Peyer's patch (tissue), 4 donors: Measurements from ENCODE around the gene MYLK. TPM values are rescaled to one million over a fixed set of nuclear protein-coding genes. Genes with fewer than 3 reads are reported as not detected.

Experiments
- DNase-seq, 3 donors: peaks; one replicate each; pipeline ENCODE4 v3.0.0-alpha.2; 2017 to 2019
- H3K27ac ChIP-seq, 4 donors: fragments of 200-600 bp; sonication (generic); one replicate each; pipeline ENCODE4 v1.5.1; 2016 to 2019
- H3K27me3 ChIP-seq, 2 donors: fragments of 200-600 bp; sonication (generic); one replicate each; pipeline ENCODE4 v1.5.1; 2019
- H3K36me3 ChIP-seq, 3 donors: fragments of 200-600 bp; sonication (generic); one replicate each; pipeline ENCODE4 v1.5.1; 2016 to 2019
- H3K4me1 ChIP-seq, 4 donors: fragments of 200-600 bp; sonication (generic); one replicate each; pipeline ENCODE4 v1.5.1; 2016 to 2019
- H3K4me3 ChIP-seq, 4 donors: fragments of 200-600 bp; sonication (generic); 1 replicate in 3 of 4; 2 replicates in 1 of 4; pipeline ENCODE4 v1.5.1; 2016 to 2019; ENCODE audit warnings: mild to moderate bottlenecking in 1 of 4
- H3K9me3 ChIP-seq, 4 donors: fragments of 200-600 bp; sonication (generic); one replicate each; pipeline ENCODE4 v1.5.1; 2016 to 2019; ENCODE audit warnings: mild to moderate bottlenecking in 1 of 4
- POLR2A ChIP-seq, 2 donors: fragments of 450-650 bp; IDR thresholded peaks; one replicate each; pipeline ENCODE4 v1.5.1; 2017; ENCODE audit warnings: antibody characterized with exemption in 2 of 2, mild to moderate bottlenecking in 2 of 2, moderate library complexity in 2 of 2
- total RNA-seq, 4 donors: library from RNA; depleted of rRNA; stranded (reverse); fragments of >200 nt; gene quantifications; one replicate each; pipeline ENCODE4 v1.1.0, GENCODE V29; 2016
- TF ChIP-seq, protein P1 (sequence below), 6 experiments: fragments of 450-650 bp in 4 of 6; fragments of 200-600 bp in 2 of 6; sonication (generic) in 1 of 6; IDR thresholded peaks; one replicate each; pipeline ENCODE4 v1.5.1; 2017 to 2019; ENCODE audit warnings: antibody characterized with exemption in 6 of 6, mild to moderate bottlenecking in 3 of 6, moderate library complexity in 1 of 6

The MYLK gene
- total RNA-seq, 4 donors from 2014 or later: 81.3 to 117 (median 94.1) TPM

DNA sequence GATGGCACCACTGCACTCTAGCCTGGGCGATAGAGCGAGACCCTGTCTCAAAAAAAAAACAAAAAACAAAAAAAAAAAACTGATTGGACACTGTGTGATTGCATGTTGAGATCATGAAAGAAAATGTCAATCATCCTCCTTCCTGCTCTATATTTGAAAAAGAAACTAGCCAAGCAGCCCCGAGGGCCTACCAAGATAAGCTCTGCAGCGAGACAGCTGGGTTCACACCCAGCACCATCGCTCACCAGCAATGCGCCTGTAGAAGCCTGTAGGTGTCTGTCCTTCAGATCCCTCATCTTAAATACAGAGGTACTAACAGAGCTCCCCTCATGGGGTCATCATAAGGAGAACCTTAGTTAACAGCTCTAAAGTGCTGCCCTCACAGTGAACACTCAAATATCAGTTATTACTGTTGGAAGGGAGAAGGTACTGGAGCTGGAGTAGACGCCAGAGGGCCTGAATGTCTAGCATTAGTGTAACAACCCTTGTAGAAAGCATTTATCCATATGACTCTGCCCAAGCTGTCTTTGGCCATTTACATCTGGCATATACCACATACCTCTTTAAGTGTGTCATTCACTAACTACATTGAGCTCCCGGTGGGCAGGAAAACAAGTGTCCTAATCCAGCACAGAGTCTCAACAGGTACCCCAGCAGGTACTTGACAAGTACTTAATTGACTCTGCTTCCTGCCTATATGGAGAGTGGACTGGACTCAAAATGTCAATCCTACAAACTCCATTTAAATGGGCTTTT, 22.9 kb downstream of the MYLK start:
- H3K27ac ChIP-seq: no peak overlapping the region
- DNase-seq: no peak
- no peaks in the 10 kb centered on the region for H3K36me3 ChIP-seq
- no peaks in the 10 kb centered on the region for H3K27me3 ChIP-seq
- no peaks in the 10 kb centered on the region for H3K4me1 ChIP-seq
- H3K4me3 ChIP-seq: no peak overlapping the region
- TF ChIP-seq POLR2A (IDR thresholded peaks at IDR 0.05): no peak
- TF ChIP-seq, protein P1, sequence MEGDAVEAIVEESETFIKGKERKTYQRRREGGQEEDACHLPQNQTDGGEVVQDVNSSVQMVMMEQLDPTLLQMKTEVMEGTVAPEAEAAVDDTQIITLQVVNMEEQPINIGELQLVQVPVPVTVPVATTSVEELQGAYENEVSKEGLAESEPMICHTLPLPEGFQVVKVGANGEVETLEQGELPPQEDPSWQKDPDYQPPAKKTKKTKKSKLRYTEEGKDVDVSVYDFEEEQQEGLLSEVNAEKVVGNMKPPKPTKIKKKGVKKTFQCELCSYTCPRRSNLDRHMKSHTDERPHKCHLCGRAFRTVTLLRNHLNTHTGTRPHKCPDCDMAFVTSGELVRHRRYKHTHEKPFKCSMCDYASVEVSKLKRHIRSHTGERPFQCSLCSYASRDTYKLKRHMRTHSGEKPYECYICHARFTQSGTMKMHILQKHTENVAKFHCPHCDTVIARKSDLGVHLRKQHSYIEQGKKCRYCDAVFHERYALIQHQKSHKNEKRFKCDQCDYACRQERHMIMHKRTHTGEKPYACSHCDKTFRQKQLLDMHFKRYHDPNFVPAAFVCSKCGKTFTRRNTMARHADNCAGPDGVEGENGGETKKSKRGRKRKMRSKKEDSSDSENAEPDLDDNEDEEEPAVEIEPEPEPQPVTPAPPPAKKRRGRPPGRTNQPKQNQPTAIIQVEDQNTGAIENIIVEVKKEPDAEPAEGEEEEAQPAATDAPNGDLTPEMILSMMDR (IDR thresholded peaks at IDR 0.05): no peak
- H3K9me3 ChIP-seq: no peaks in the 10 kb centered on the region

GRCh38 chr3:123859177-123859576, 25.0 kb downstream of the MYLK start:
- TF ChIP-seq POLR2A (IDR thresholded peaks at IDR 0.05): no peak
- TF ChIP-seq, protein P1 (IDR thresholded peaks at IDR 0.05): no peak
- no peak overlapping the region for H3K4me3 ChIP-seq
- H3K9me3 ChIP-seq: no peaks in the 10 kb centered on the region
- H3K4me1 ChIP-seq: no peaks in the 10 kb centered on the region
- no peak overlapping the region for H3K27ac ChIP-seq
- H3K36me3 ChIP-seq: no peaks in the 10 kb centered on the region
- H3K27me3 ChIP-seq: no peaks in the 10 kb centered on the region
- DNase-seq: no peak

DNA sequence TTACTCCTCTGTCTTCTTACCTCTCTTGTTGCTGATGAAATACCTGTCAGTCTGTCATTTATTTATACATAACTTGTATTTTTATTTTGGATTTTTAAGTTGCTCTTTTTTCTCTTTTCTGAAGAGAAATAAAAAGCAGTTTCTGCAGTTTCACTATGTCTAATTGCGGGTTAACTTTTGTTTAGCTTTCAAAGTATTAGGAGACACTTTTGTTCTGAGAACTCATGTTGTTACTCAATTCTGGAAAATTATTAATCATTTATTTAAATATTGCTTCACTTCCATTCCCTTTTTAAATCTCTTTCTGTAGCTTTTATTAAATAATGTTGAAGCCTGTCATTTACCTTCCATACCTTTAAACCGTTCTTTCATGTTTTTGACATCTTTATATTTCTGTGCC, 29.2 kb downstream of the MYLK start:
- TF ChIP-seq POLR2A (IDR thresholded peaks at IDR 0.05): no peak
- TF ChIP-seq, protein P1 (IDR thresholded peaks at IDR 0.05): no peak
- H3K4me1 ChIP-seq: no peaks in the 10 kb centered on the region
- no peak for DNase-seq
- H3K27me3 ChIP-seq: no peaks in the 10 kb centered on the region
- H3K36me3 ChIP-seq: no peaks in the 10 kb centered on the region
- no peak overlapping the region for H3K27ac ChIP-seq
- no peak overlapping the region for H3K4me3 ChIP-seq
- H3K9me3 ChIP-seq: no peaks in the 10 kb centered on the region

DNA sequence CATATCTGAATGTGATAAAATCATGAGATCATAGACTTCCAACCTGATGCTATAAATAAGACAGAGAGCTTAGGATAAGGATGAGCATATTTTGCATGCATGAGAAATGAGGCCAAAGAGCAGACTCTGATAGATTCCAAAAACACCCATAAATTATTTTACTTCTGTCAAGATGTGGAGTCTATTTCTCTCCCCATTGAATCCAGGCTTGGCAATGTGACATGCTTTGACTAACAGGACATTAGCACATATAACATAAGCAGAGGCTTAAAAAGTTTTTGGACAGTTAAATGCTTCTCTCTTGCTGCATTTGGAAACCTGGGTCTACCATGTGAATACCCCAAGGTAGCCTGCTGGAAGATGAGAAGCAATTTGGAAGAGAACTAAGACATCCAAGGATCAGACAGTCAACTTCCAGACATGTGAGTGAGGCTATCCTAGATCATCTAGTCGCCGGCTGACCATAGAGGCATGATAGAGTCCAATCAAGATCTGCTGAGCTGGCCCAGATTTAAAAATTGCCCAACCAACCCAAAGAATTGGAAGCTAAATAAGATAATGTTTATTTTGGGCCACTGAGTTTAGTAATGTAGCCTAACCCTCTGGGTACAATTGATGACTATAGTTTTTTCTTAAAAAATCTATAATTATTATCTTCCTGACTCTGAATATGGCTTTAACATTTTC, 30.3 kb downstream of the MYLK start:
- no peaks in the 10 kb centered on the region for H3K27me3 ChIP-seq
- H3K9me3 ChIP-seq: peaks cover 0 to 4% (median 0%) of the 10 kb centered on the region in 4 donors
- no peak for DNase-seq
- no peaks in the 10 kb centered on the region for H3K36me3 ChIP-seq
- H3K4me1 ChIP-seq: no peaks in the 10 kb centered on the region
- no peak overlapping the region for H3K27ac ChIP-seq
- no peak overlapping the region for H3K4me3 ChIP-seq
- TF ChIP-seq, protein P1 (IDR thresholded peaks at IDR 0.05): no peak
- TF ChIP-seq POLR2A (IDR thresholded peaks at IDR 0.05): no peak

DNA sequence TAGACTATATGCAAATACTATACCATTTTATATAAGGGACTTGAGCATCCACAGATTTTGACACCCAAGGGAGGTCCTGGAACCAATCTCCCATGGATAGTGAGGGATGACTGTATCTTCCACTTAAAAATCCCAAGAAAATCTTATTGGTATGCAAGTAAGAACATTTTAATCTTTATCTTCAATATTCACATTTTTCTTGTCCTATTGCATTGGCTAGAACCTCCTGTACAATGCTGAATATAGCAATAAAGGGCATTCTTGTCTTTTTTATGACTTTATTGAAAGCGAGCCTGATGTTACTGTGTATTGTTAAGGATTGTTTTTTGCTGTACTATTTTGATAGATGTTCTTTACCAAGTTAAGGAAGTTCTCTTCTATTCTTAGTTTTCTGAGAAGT, 36.9 kb downstream of the MYLK start:
- H3K4me3 ChIP-seq: no peak overlapping the region
- DNase-seq: no peak
- H3K27ac ChIP-seq: no peak overlapping the region
- no peaks in the 10 kb centered on the region for H3K4me1 ChIP-seq
- no peaks in the 10 kb centered on the region for H3K36me3 ChIP-seq
- H3K9me3 ChIP-seq: peaks cover 0 to 15% (median 0%) of the 10 kb centered on the region in 4 donors
- H3K27me3 ChIP-seq: no peaks in the 10 kb centered on the region
- TF ChIP-seq, protein P1 (IDR thresholded peaks at IDR 0.05): no peak
- TF ChIP-seq POLR2A (IDR thresholded peaks at IDR 0.05): no peak
